ENCODE data around the gene TBC1D26. TPM values are rescaled to one million over a fixed set of nuclear protein-coding genes. Genes with fewer than 3 reads are reported as not detected.

TBC1D26 gene
- under 0.01 TPM in 1 of 2 replicates, not detected in the other for total RNA-seq

DNA sequence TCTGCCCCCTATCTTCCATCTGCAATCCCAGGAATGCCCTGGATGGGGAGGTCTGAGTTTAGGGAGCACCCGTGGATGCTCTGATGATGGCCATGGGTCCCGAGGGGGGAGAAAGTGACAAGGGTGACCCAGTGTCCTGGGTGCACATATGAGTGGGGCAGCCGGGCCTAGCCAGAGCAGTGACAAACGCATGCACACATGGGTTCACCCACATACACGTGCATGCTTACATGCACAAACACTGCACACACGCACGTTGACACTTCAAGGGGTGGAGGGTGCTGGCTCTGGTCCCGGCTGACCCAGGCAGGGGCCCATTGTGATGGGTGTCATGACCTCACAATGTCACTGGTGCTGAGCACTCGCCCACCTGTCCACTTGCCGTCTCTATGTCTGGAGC, at the start of gene TBC1D26:
TSS of gene TBC1D26 (plus strand) at position 384 of the 400 bp plus-strand sequence. CDS start 3,066 bp downstream, outside the sequence.

DNA sequence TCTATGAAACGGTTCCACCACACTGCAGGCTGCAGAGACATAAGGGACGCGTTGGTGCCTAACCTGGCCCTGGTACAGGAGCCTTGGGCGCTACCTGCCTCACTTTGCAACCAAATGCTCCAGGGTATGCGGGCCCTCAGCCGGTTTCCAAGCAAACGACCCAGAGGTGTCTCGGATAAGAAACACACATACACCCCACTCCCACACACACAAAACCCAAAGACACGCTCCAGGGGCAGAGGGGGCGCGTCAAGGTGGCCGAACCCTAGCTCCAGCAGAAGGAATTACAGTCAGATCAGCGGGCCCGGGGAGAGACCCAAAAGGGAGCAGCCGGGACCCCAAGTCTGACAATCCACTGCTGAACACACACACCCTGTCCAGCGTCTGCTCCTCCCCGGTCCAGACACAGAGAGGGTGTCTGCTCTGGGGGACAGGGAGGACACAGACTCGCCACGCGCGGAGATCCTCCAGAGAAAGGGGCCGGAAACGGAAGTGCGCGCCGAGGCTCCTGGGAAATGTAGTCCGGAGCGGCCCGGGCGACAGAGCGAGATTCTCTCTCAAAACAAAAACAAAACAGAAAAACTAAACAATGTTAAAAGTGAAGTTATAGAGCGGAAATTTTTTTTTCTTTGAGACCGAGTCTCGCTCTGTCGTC, 48.1 kb upstream of the TBC1D26 start, which contains the start of gene TRIM16:
TSS of gene TRIM16 (minus strand) at position 488 of the 655 bp plus-strand sequence. CDS start 32,702 bp downstream, outside the sequence.

DNA sequence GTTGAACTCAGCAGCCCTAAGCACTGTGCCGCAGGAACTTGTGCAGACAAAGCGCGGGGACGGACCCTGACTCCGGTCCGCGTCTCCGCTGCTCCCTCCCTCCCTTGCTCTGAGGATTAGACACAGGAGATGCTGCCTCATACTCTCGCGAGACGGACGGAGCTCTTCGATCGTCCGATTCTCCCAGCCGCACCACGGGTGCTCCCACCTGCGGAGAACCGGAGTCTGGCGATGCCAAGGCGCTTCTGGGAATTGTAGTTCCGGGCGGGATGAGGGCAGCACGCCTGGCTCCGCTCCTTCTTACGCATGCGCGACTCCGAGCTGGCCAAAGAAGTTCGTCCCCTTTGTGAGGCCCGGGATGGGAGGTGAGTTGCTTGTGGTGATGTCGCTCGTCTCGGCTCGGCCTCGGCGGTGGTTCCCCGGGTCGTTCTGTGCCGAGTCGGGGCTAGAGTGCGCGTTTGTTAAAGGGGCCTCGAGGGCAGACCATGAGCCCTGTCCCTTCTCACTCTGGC, 32.6 kb upstream of the TBC1D26 start, which contains the start of gene ZNF286A:
TSS of gene ZNF286A (plus strand) at position 340 of the 512 bp plus-strand sequence. CDS start 578 bp downstream, outside the sequence.

Small RNA genes lying within 50 kb of the gene (small RNA-seq; reads per million reads assigned to genes)
- gene AC015922.1 (not detected), gene RNA5SP436 (not detected)

Other genes starting within 250 kb of the TBC1D26 start
- 34.5 and 38.0 TPM in 2 replicates for gene TVP23C, start 168.8 kb upstream of the TBC1D26 start, total RNA-seq
- gene FBXW10B, start 112.6 kb upstream of the TBC1D26 start, total RNA-seq = 1.6 and 6.7 TPM in 2 replicates
- gene TRIM16, start 48.0 kb upstream of the TBC1D26 start, total RNA-seq = 87.1 and 128 TPM in 2 replicates
- gene ZNF286A, start 32.5 kb upstream of the TBC1D26 start, total RNA-seq = 43.0 and 44.0 TPM in 2 replicates
- gene ADORA2B, start 212.8 kb downstream of the TBC1D26 start, total RNA-seq = 10.4 and 12.6 TPM in 2 replicates

Measured in hair follicle dermal papilla cell (primary cell).